Measurements from ENCODE around the gene SMCR8. TPM values are rescaled to one million over a fixed set of nuclear protein-coding genes. Genes with fewer than 3 reads are reported as not detected.

Gene SMCR8
- total RNA-seq, 4 donors from 2014 or later, result 16.7 to 25.5 (median 22.4) TPM

DNA sequence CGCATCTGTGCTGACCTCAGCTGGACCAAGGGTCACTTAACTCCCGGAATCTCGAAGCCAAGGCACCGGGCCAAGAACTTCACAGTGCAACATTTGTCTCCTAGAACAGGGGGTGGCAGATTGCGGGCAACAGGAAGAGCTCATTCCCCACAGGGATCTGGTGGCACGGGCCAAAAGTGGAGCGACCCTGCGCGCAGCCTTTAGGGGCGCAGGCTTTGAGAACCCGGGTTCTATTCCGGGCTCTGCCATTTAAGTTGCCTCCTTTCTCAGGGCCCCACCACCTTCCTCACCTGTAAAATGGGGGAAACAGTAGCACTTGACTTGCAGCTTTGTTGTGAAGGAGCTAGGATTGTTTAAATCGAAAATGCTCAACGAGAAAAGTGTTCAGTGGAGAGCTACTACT is 47.6 kb downstream of the SMCR8 start:
- no peaks in the 10 kb centered on the region for H3K27me3 ChIP-seq
- peak overlapping the region; percentile 91 for H3K27ac ChIP-seq
- no peaks in the 10 kb centered on the region for H3K9me3 ChIP-seq
- peaks cover 14% of the 10 kb centered on the region for H3K36me3 ChIP-seq
- DNase-seq (ENCODE audit: low spot score in 2 of 2), result peak; percentile 81 to 84
- no peak for TF ChIP-seq POLR2AphosphoS5 (IDR thresholded peaks at IDR 0.05)
- TF ChIP-seq EP300 (IDR thresholded peaks at IDR 0.05), result no peak
- no peak for TF ChIP-seq POLR2A (IDR thresholded peaks at IDR 0.05)
- TF ChIP-seq, protein P1, sequence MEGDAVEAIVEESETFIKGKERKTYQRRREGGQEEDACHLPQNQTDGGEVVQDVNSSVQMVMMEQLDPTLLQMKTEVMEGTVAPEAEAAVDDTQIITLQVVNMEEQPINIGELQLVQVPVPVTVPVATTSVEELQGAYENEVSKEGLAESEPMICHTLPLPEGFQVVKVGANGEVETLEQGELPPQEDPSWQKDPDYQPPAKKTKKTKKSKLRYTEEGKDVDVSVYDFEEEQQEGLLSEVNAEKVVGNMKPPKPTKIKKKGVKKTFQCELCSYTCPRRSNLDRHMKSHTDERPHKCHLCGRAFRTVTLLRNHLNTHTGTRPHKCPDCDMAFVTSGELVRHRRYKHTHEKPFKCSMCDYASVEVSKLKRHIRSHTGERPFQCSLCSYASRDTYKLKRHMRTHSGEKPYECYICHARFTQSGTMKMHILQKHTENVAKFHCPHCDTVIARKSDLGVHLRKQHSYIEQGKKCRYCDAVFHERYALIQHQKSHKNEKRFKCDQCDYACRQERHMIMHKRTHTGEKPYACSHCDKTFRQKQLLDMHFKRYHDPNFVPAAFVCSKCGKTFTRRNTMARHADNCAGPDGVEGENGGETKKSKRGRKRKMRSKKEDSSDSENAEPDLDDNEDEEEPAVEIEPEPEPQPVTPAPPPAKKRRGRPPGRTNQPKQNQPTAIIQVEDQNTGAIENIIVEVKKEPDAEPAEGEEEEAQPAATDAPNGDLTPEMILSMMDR (IDR thresholded peaks at IDR 0.05), result no peak
- H3K4me3 ChIP-seq, result peak overlapping the region; percentile 86
- peaks cover 19% of the 10 kb centered on the region for H3K4me1 ChIP-seq
- 0% methylated on average over 14 of the region's 14 CpGs for WGBS

DNA sequence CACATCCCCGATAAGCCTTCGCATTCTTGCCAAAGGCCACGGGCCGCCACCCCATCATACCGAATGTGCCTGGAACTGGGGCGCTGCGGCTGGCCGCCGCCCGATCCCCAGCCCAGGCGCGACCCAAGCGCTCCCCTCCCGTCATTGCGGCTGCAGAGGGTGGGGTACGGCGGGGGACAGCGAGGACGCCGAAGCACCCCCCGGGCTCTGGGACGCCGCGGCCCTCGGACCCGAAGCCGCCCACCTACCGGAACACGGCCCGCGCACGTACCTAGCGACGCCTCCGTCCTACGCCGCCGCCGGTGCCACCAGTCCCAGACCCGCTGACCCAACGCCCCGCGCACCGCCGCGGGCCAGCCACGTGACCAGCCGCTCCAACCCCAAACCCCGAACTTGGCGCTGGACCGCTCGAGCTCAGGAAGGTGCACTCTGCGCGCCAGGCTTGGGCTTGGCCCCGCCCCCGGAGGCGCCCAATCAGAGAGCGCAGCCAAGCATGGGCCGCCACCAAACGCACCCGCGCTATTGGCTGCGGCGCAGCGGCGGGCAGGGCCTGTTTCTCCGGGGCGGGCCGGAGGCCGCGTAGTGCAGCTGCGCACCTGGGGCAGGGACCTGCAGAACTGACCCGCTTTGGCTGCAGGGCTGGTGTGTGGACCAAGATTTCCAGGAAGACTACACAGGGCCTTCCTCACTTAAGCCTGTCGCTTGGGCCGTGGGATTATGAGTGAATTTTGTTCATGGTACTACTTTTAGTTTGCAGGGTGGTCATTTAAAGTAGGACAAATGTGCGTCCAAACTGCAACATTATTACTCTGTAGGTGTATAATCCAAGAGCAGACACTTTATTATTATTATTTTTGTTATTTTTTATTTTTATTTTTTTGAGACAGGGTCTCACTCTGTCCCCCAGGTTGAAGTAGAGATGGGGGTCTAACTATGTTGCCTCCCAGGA is 48.3 kb downstream of the SMCR8 start, which contains the start of gene SHMT1:
Gene SHMT1 (minus strand): TSS at position 450 of the 949 bp plus-strand sequence. CDS start 7,569 bp downstream, outside the sequence.
- TF ChIP-seq POLR2AphosphoS5 (IDR thresholded peaks at IDR 0.05), result peak in 2 of 3 donors; percentile 30 to 71
- TF ChIP-seq EP300 (IDR thresholded peaks at IDR 0.05), result no peak
- no peak for TF ChIP-seq POLR2A (IDR thresholded peaks at IDR 0.05)
- Histone ChIP-seq H3K36me3 (peaks cover 14% of the 10 kb centered on the region), H3K27ac (peak within 1 kb of the TSS; percentile 91), H3K27me3 (no peaks in the 10 kb centered on the region), H3K4me1 (peaks cover 19% of the 10 kb centered on the region), H3K4me3 (peak within 1 kb of the TSS; percentile 86), H3K9me3 (no peaks in the 10 kb centered on the region)
- WGBS, result 2% methylated on average over 27 of the region's 76 CpGs
- peak; percentile 96 for DNase-seq (ENCODE audit: low spot score in 2 of 2)

DNA sequence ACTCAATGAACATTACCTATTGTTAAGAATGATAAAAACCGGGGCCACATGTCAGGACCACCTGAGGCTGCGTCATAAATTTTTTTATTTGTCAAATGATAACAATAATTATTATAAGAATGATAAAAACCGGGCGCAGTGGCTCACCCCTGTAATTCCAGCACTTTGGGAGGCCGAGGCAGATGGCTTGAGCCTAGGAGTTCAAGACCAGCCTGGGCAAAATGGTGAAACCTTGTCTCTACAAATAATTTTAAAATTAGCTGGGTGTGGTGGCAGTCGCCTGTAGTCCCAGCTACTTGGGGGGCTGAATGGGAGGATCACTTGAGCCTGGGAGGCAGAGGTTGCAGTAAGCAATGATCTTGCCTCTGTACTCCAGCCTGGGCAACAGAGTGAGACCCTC is 49.1 kb downstream of the SMCR8 start:
- no peak overlapping the region for H3K4me3 ChIP-seq
- DNase-seq (ENCODE audit: low spot score in 2 of 2), result no peak

DNA sequence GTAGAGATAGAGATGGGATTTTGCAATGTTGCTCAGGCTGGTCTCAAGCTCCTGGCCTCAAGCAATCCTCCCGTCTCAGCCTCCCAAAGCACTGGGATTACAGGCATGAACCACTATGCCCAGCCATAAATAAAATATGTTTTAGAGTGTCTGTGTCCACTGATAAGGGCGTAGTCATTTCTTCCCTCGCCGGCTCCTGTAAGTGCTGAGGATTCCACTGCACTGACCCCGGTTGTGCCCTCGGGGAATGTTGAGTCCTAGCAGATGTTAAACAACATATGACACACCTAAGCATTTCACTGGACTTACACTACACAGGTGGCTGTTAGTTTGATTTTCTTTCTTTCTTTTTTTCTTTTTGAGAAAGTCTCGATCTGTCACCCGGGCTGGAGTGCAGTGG is 53.9 kb downstream of the SMCR8 start:
- Histone ChIP-seq H3K36me3 (no peaks in the 10 kb centered on the region), H3K4me3 (no peak overlapping the region), H3K27me3 (no peaks in the 10 kb centered on the region), H3K27ac (no peak overlapping the region), H3K4me1 (peaks cover under 1% of the 10 kb centered on the region), H3K9me3 (no peaks in the 10 kb centered on the region)
- DNase-seq (ENCODE audit: low spot score in 2 of 2), result no peak
- TF ChIP-seq, protein P1 (IDR thresholded peaks at IDR 0.05), result no peak
- TF ChIP-seq POLR2AphosphoS5 (IDR thresholded peaks at IDR 0.05) (no peak), EP300 (IDR thresholded peaks at IDR 0.05) (no peak), POLR2A (IDR thresholded peaks at IDR 0.05) (no peak)
- 85% methylated on average over 8 of the region's 8 CpGs for WGBS

More for the DNA sequence above, 49.1 kb downstream of the SMCR8 start:
- Histone ChIP-seq H3K36me3 (peaks cover 9% of the 10 kb centered on the region), H3K27me3 (no peaks in the 10 kb centered on the region), H3K9me3 (no peaks in the 10 kb centered on the region), H3K4me1 (peaks cover 19% of the 10 kb centered on the region), H3K27ac (no peak overlapping the region)
- TF ChIP-seq EP300 (IDR thresholded peaks at IDR 0.05) (no peak), POLR2A (IDR thresholded peaks at IDR 0.05) (no peak), POLR2AphosphoS5 (IDR thresholded peaks at IDR 0.05) (no peak)
- TF ChIP-seq, protein P1 (IDR thresholded peaks at IDR 0.05), result no peak
- WGBS, result 82% methylated on average over 6 of the region's 6 CpGs

DNA sequence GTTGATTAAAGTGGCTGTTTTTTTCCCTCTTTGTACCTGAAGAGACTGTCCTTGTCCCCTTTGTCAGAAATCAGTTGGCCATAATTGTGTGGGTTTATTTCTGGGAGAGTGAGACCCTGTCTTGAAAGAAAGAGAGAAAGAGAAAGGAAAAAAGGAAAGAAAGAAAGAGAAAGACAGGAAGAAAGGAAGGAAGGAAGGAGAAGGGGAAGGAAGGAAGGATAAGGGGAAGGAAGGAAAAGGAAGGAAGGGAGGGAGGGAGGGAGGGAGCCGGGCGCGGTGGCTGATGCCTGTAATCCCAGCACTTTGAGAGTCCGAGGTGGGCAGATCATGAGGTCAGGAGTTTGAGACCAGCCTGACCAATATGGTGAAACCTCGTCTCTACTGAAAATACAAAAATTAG is 55.7 kb downstream of the SMCR8 start:
- no peak for DNase-seq (ENCODE audit: low spot score in 2 of 2)
- H3K4me1 ChIP-seq, result no peaks in the 10 kb centered on the region
- H3K36me3 ChIP-seq, result no peaks in the 10 kb centered on the region
- TF ChIP-seq, protein P1 (IDR thresholded peaks at IDR 0.05), result no peak
- TF ChIP-seq POLR2A (IDR thresholded peaks at IDR 0.05) (no peak), EP300 (IDR thresholded peaks at IDR 0.05) (no peak), POLR2AphosphoS5 (IDR thresholded peaks at IDR 0.05) (no peak)
- H3K27ac ChIP-seq, result no peak overlapping the region
- WGBS, result 85% methylated on average over 5 of the region's 5 CpGs
- H3K9me3 ChIP-seq, result no peaks in the 10 kb centered on the region
- H3K27me3 ChIP-seq, result no peaks in the 10 kb centered on the region
- no peak overlapping the region for H3K4me3 ChIP-seq
